NCI-H82 (cell line): ENCODE results near the gene GRID1.
"Not testable (repeated sequence)": the region's sequence is repeated elsewhere in the genome, so short reads cannot be mapped to it uniquely, and the experiment has no call there.

Source experiments
- DNase-seq: peaks from one replicate; lab custom pipeline; 2025; lab: John Stamatoyannopoulos, UW

The GRID1 gene

DNA sequence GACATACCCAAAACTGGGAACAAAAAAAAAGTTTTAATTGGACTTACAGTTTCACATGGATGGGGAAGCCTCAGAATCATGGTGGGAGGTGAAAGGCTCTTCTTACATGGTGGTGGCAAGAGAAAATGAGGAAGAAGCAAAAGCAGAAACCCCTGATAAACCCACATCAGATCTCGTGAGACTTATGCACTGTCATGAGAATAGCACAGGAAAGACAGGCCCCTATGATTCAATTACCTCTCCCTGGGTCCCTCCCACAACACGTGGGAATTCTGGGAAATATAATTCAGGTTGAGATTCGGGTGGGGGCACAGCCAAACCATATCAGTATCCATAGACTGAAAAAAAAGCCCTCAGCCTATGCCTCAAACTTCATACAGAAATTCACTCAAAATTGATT is 647.2 kb downstream of the GRID1 start:
- no peak for DNase-seq

DNA sequence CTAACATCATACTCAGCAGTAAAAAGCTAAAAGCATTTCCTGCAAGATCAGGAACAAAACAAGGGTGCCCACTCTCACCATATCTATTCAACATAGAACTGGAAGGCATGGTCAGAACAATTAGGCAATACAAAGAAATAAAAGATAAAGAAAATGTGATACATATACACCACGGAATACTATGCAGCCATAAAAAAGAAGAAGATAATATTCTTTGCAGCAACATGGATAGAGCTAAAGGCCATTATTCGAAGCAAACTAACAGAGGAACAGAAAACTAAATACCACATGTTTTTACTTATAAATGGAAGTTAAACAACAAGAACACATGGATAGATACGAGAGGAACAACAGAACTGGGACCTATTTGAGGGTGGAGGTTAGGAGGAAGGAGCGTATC is 652.7 kb downstream of the GRID1 start:
- DNase-seq = no peak

DNA sequence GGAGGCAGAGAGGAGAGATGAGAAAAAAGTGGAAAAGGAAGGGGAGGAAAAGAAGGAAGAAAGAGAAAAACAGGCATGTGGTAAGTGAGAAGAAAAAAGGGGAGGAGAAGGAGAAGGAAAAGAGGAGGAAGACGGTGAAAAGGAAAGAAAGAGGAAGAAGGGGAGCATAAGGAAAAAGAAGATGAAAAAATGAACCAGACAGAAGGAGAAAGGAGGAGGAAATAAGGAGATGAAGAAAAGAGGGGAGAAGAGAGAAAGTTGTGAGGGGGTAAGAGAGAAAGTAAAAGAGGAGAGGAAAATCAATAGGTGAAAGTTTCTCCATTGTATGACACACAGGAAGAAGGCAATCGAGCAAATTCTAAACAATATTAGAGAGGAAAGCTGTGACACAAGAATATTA is 663.8 kb downstream of the GRID1 start:
- DNase-seq = no peak

DNA sequence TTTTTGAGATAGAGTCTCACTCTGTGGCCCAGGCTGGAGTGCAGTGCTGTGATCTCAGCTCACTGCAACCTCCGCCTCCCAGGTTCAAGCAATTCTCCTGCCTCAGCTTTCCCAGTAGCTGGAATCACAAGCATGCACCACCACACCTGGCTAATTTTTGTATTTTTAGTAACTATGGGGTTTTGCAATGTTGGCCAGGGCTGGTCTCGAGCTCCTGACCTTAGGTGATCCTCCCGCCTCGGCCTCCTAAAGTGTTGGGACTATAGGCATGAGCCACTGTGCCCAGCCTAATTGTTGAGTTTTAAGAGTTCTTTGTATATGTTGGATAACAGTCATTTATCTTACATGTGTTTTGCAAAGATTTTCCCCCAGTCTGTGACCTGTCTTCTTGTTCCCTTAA is 667.5 kb downstream of the GRID1 start:
- DNase-seq = not testable (repeated sequence)

DNA sequence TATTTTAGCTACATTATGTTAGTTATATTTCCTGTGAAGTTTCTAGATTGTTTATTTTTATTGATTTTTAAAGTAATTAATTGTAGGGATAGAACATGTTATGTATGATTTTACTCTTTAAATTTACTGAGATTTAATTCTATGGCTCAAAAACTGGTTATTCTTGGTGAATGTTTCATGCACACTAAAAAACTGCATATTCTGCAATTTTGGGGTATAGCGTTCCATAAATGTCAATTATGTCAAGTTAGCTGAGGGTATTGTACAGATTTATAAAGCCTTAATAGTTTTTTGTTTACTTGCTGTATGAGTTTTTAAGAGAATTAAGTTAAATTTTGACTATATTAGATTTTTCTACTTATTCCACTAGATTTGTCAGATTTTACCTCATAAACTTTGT is 669.7 kb downstream of the GRID1 start:
- no peak for DNase-seq

DNA sequence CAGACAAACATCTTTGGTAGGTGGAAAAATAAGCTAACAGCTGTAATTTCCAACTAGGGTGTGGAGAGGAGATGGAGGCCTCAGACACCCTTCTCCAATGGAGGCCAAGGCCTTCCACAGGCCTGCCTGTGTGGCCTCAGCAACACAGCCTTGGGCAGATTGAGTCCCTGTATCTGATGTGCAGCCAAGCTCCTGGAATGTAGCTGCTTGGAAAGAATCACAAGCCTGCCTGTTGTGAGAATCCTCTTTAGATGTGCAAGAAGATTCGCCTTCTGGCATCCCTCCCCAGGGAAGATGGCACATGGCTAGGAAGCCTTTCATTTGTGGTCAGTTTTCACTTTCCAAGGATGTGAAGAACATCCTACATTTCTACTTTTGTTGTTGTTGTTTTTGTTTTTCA is 684.0 kb downstream of the GRID1 start:
- DNase-seq = no peak

DNA sequence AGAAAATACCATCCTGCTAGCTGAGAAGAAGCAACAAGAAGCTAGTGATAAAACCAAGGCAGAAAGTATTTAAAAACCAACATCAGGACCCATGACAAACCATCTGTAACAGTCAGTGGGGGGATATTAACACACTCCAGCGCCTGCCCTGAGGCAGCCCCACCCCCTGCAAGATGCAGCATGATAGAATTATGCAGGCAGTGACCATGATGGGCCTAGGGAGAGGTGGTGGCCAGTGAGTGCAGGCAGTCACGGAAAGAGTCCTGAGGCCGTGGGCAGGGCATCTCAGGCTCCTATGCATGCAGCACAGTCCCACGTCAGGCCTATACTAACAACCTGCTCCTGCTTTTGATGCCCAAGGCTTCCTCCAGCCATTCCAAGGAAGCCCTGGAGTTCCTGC is 686.9 kb downstream of the GRID1 start:
- DNase-seq = no peak

DNA sequence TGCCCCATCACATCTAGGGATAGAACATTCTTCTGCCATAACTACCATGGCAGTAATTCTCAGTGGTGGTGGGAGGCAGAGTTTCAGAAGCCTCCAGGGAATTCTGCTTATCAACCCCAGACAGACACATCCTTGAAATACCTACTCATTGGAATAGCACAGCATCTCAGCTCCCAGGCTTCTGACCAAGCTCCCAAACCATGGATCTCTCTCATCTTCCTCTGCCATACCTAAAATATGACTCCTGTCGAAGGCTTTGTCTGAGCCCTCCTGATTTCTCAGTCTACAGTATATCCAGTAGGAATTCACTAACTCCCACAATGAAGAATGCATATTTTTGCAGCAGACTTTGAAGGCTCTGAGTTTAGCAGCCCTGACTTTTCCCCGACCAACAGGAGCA is 687.5 kb downstream of the GRID1 start:
- no peak for DNase-seq

DNA sequence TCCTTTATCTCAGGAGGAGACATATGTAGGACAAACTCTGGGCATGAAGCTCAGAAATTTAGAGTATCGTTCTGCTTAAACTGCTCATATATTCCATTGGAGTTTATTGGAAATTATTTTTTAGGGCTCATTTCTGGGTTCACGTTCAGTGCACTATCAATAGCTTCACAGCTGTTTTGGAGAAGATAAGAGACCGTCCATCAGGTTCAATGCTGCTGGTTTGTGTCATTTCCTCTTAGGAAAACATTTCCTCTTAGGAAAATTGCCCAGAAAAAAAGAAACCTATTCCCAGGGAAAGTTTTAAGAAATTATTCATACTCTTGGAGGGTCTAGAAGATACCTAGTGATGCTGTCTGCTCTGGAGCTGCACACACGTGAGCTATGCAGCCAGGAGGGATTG is 691.7 kb downstream of the GRID1 start:
- no peak for DNase-seq

DNA sequence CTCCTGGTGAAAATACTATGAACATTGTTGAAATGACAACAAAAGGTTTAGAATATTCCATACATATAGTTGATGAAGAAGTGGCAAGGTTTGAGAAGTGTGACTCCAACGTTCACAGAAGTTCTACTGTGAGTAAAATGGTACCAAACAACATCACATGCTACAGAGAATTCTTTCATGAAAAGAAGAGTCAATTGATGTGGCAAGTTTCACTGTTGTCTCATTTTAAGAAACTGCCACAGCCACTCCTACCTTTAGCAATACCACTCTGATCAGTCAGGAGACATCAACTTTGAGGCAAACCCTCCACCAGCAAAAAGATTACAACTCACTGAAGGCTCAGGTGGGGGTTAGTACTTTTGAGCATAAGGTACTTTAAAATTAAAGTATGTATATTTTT is 693.3 kb downstream of the GRID1 start:
- no peak for DNase-seq

DNA sequence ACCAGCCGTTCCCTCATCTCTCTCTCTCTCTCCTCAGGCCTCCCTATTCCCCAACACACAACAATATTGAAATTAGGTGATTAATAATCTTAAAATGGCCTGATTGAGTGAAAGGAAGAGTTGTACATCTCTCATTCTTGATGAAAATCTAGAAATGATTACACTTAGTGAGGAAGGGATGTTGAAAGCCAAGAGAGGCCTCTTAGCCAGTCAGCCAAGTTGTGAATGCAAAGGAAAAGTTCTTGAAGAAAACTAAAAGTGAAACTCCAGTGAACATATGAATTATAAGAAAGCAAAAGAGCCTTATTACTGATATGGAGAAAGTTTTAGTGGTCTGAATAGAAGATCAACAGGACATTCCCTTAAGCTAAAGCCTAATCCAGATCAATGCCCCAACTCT is 695.1 kb downstream of the GRID1 start:
- no peak for DNase-seq

DNA sequence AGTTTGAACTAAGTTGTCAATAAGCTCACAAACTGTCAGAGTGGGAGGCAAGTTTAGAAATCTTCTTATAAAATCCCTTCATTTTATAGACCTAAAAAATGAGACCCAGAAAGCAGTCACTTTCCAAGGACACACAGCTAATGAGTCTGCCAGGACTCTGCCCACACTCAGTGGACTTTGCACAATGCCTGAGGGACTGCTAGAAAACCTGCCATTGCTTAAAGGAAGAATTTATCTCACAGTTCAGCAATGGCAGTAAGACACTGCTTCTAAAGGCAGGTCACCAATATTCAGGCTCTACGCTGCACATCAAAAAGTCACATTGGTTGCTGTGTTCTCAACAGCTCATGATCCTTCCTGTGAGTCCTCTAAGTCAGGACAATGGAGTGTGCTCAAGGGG is 698.1 kb downstream of the GRID1 start:
- DNase-seq = no peak

DNA sequence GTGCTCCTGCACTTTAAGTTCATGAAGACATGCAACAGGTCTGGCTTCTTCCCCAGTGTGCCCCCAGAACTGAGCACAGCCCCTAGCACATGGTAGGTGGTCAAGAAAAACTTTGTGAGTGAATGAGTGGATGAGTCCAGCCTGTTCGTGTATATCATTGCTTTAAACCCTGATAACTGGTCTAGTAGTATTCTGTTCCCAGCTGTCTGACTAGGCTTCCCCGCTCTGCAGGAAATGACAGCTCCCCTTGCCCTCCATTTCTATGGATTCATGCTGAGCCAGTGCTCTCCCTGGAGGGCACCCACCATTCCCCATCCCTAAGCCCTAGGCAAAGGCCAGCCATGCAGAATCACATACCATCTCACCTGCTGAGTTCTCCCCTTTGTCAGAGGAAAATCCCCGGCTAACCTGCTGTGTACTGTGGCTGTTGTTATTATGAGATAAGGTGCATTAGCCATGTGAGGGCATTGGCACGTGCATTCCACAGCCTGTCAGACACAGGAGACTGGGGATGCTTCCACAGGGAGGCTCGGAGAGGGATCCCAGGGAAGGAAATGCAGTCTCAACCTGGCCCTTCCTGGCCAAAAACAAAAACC is 698.9 kb downstream of the GRID1 start:
- DNase-seq = no peak

DNA sequence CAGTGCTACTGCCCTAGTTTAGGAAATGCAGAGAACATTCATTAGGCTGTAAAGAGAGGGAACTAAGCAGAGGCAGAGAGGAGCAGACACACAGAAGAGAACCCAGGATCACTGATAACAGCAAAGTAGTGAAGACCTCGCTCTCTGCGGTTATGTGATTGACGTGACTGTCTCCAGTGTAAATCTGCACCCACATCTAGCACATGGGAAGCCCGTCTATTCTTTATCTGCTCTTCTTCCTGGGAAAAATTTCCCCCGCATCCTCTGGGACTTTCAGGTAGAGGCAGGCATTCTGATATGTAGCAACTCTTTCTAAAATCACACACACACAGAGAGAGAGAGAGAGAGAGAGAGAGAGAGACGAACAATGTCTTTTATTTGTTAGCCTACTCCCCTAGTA is 699.6 kb downstream of the GRID1 start:
- DNase-seq = no peak

DNA sequence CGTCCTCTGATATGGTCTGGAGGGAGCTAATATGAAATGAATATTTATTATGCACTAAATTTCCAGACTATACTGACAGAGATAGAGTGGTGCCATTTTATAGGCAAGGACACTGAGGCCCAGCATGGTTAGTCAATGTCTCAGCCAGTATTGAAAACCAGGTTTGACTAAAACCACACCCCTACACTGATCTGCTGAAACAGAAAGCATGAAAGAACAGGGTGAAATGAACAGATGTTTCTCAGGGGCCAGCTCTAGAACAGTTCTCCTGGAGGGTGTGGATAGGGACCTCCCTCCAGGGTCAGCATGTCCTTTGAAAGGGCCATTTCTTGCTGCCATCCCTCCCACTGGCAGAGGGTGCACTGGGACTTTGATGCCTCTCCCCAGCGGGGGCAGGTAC is 700.5 kb downstream of the GRID1 start:
- no peak for DNase-seq

DNA sequence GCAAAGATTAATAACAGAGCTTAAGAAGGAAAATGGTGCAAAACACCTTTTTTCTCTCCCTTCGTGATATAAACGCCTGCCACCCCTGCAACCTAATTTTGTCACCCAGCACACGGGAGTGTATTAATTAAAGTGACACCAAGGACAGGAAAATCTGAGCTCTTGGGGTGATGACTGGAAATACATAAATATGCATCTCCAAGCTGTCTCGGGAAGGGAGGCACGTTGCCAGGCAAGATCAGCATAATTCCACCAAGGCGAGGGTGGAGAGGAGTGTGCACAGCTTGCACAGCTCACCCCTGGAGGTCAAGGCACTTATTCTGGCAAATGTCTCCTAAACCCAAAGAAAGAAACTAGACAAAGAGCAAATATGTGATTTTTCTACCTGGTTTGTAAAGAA is 700.9 kb downstream of the GRID1 start:
- DNase-seq = no peak

DNA sequence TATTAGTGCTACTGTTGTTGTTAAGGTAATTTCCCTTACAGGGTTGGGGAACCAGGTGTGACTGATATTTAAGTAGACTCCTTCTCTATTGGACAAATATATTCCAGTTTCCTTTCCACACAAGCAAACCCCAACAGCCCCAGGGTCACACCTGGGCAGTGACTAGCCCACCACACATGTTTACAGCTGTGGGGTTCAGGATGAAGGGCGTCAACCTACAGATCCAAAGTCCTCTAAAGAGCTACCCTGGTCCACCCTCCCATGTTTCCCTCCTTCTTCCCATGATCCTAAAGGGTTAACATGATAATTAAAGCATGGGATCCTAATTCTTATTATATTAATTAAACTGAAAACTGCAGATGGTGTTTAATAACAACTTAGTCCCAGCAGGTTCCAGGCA is 701.5 kb downstream of the GRID1 start:
- DNase-seq = no peak

DNA sequence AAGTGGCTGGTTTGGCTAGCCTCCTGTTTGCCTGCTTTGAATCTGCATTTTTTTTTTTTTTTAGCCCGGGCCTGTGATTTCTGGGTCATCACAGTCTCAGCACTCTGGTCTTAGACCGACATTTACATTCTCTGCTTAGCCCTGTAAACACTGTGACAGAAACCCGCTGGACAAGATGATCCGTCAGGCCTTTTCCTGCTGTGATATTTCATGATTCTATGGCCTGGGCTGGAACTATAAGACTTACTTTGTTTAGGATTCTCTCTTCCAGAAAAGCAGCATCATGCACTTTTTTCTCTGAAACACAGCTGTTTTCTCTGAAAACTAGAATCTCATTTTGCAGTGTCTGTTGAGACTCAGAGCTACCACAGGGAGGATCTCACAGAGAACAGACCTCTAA is 705.5 kb downstream of the GRID1 start:
- no peak for DNase-seq

DNA sequence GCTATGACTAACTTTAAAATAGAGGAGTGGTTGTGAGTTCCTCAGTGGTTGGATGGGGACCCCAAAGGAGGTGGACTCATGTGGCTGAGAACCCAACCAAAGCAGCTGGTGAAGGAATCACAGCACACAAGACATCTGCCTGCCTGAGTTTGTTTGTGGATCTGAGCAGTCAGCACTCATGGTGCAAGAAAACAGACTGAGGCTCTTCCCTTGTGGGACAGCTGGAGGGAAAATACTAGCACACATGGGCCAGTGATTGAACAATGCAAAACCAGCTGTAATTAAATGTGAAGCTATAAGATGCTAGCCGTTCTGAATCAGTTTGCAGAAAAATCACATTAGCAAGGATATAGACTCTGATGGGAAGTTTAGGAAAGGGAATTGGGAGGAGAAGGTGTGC is 707.3 kb downstream of the GRID1 start:
- no peak for DNase-seq

DNA sequence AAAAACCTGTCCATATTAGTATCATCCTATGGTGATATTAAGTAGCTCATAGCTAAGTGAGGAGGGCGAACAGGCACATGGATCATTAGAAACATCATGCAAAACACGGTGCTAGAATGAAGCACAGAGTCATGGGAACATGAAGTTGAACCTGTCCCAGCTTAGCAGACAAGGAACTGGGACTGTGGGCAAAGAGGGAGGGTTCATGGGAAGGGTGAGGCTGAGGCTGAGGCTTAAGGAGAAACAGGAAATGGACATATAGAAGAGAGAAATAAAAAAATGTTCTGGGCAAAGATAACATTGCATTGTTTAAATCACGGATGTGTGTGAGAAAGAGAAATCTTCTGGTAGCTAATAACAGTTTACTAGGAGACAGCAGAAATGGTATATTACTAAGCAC is 708.1 kb downstream of the GRID1 start:
- no peak for DNase-seq

DNA sequence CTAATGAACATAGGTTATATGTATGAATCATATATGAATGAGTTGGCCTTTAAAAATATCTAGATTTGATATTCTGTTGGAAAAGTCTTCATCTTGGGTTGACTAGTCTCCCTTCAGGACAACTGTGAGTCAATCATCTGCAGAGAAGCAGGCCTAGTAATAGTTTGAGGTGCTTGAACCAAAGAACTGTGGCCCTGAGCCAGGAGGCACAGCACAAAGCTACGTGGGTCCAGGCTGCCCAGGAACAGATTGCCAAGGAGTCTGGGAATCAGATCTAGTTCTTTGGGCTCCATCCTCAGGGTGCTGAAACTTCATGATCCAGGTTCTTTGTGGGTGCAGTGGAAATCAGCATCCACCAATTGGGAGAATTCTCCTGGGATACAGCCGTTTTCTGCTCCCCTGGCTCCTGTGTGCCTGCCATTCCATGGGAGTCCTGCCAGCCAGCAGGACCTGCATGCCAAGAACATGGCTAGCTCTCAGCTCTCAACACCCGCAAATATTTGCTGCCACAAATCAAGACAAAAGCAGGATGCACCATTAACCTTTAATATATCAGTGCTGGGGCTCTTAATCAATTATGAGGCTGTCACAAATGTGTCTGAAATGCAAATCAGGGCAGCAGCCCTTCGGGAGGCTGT is 709.0 kb downstream of the GRID1 start:
- no peak for DNase-seq

DNA sequence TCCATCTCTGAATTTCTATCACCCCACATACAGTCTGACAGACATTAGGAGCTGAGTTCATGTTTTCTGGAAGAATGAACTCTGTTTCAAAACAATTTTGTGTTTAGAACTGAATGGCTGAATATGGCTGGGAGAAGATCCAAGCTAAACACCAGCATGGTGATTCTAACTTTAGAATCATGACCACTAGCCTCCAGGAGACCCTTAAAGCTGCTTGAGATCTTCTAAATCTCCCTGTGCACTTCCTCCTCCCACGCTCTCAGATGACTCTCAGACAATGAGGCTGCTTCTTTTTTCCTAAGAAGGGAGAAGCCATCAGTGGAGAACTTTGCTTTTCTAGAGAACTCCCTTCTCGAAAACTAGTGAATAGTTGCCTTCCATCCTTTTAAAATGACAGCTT is 711.2 kb downstream of the GRID1 start:
- no peak for DNase-seq

DNA sequence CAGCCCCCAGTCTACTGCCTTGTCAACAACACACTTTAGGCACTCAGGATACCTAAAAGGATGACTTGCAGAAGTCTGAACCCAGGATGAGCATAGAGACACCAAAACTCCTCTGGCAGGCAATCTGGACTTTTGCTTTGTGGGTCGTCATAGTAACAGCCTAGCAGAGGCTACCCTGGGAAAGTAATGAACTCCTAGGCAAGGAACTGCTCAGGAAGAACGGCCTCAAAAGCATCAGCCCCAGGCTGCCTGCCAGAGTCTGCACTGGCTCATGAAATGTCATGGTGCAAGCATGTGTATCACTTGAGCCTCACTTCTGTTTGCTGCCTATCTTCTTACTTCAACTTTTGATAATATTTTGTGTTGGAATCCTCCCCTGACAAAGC is 715.1 kb downstream of the GRID1 start:
- DNase-seq = no peak

DNA sequence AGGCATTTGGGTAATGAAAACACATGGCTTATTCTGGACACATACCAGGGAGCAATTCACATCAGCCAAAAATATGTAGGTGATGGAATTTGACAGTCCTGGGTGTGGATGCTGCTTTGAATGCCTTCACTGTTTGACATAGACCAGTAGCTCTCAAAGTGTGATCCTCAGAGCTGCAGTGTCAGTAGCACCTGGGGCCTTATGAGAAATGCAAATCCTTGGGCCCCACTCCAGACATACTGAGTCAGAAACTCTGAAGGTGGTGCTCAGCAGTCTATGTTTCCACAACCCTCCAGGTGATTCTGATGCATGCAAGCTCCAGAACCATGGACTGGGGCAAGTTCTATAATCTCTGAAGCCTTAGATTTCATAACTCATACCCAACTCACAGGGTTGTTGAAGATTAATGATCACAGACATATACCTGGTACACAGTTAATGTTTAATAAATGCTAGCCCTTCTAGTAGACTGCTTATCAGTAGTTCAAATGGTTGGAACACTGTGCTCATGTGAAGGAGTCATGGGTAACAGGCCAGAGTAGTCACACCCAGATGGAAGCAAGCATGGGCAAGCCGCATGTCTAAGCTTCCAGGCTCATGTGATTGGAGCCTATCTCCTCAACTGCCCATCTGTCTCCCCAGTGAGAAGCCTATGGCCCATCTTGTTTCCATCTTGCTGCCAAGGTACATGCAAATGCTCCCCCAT is 715.7 kb downstream of the GRID1 start:
- DNase-seq = no peak
